ENCODE measurements around the gene RELN. TPM values are rescaled to one million over a fixed set of nuclear protein-coding genes. Genes with fewer than 3 reads are reported as not detected.

The RELN gene
- total RNA-seq, 1 donor from 2014 or later: not detected

- no peak for TF ChIP-seq CTCF (IDR thresholded peaks at IDR 0.05; ENCODE audit: insufficient read depth, low read length, severe bottlenecking)
- Histone ChIP-seq H3K36me3 (ENCODE audit: control insufficient read depth, insufficient read depth, low read length) (no peaks in the 10 kb centered on the region), H3K4me3 (ENCODE audit: low read depth, low read length) (no peak overlapping the region), H3K27me3 (ENCODE audit: control insufficient read depth, insufficient read depth, low read length) (no peaks in the 10 kb centered on the region)
- FAIRE-seq: no peak
- DNase-seq (ENCODE audit: low read depth): no peak
Measured at GRCh38 chr7:103539875-103540274, 449.6 kb downstream of the RELN start.

DNA sequence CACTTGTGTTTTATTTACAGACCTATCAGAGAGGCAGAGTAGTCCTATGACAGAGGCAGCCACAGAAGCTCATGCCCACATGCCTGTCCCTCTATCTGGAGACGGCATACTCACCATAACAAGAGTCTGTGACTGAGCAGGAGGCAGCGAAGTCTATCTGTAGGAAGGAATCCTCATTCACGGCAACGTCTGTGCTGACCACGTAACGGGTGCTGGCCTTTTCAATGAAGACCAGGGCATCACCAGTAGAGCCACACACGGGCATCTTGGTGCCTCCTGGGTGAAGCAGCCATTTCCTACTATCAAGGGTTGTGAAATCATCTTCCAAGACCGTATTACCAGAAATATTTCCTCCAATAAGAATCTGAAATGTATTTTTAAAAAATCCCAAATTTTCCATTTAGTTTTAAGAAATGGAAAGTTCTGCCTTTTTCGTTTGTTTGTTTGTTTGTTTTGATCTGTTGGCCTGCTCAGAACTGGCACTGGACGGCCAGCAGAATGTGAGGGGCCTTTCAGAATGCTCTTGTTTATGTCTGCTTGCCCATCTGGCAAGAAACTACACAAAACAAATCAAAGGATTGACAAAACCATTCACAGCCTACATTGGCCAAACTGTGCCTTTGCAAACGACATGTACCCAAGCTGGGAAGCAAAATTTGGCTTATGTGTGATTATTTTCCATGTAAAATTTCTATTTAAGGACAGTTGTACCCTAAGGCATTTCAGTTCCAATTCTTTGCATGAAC, 450.3 kb downstream of the RELN start:
- FAIRE-seq: no peak
- no peak overlapping the region for H3K4me3 ChIP-seq (ENCODE audit: low read depth, low read length)
- TF ChIP-seq CTCF (IDR thresholded peaks at IDR 0.05; ENCODE audit: insufficient read depth, low read length, severe bottlenecking): no peak

DNA sequence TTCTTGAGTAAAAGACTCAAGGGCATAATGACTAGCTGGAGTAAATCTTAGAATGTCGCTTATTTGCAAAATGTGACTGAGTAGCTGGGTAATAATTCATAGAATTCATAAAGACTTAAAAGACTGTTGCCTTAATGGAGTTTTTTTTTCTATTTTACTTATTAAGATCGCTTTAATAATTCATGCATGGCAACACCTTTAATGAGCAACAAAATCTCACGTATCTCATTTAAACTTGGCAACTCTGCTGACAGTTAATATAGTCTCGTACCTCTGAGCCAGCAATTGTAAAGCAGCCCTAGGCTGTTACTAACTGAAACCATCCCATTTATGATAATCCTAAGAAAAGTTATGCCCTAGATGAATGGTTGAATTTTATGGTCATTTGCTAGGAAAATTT, 455.7 kb downstream of the RELN start:
- Histone ChIP-seq H3K36me3 (ENCODE audit: control insufficient read depth, insufficient read depth, low read length) (no peaks in the 10 kb centered on the region), H3K27me3 (ENCODE audit: control insufficient read depth, insufficient read depth, low read length) (no peaks in the 10 kb centered on the region), H3K4me3 (ENCODE audit: low read depth, low read length) (no peak overlapping the region)
- FAIRE-seq (no peak), DNase-seq (ENCODE audit: low read depth) (no peak)
- no peak for TF ChIP-seq CTCF (IDR thresholded peaks at IDR 0.05; ENCODE audit: insufficient read depth, low read length, severe bottlenecking)

More for the DNA sequence above, 450.3 kb downstream of the RELN start:
- no peak for DNase-seq (ENCODE audit: low read depth)
- no peaks in the 10 kb centered on the region for H3K27me3 ChIP-seq (ENCODE audit: control insufficient read depth, insufficient read depth, low read length)
- no peaks in the 10 kb centered on the region for H3K36me3 ChIP-seq (ENCODE audit: control insufficient read depth, insufficient read depth, low read length)

GRCh38 chr7:103532955-103533354, 456.5 kb downstream of the RELN start:
- Histone ChIP-seq H3K4me3 (ENCODE audit: low read depth, low read length) (no peak overlapping the region), H3K27me3 (ENCODE audit: control insufficient read depth, insufficient read depth, low read length) (no peaks in the 10 kb centered on the region), H3K36me3 (ENCODE audit: control insufficient read depth, insufficient read depth, low read length) (no peaks in the 10 kb centered on the region)
- DNase-seq (ENCODE audit: low read depth) (no peak), FAIRE-seq (no peak)
- TF ChIP-seq CTCF (IDR thresholded peaks at IDR 0.05; ENCODE audit: insufficient read depth, low read length, severe bottlenecking): no peak

- Histone ChIP-seq H3K36me3 (ENCODE audit: control insufficient read depth, insufficient read depth, low read length) (no peaks in the 10 kb centered on the region), H3K4me3 (ENCODE audit: low read depth, low read length) (no peak overlapping the region), H3K27me3 (ENCODE audit: control insufficient read depth, insufficient read depth, low read length) (no peaks in the 10 kb centered on the region)
- DNase-seq (ENCODE audit: low read depth) (no peak), FAIRE-seq (no peak)
- TF ChIP-seq CTCF (IDR thresholded peaks at IDR 0.05; ENCODE audit: insufficient read depth, low read length, severe bottlenecking): no peak
Measured at GRCh38 chr7:103528152-103528551, 461.3 kb downstream of the RELN start.

DNA sequence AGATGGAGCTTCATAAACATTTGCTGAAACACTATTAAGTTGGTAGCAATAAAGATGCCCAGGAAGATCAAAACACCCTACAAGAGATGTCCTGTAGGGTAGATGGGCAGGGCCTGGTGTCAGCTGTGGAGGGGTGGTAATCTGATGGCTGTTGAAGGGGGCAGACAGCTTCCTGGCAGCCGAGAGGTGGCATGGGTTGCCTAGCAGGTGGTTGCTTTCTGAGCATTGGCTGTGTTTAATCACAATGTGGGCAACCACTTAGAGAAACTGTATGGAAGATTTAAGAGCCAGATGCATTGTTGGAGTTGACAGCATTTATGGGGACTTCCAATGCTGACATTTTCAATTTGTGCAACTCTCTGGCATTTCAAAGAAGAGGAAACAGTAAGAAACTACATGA, 463.5 kb downstream of the RELN start:
- TF ChIP-seq CTCF (IDR thresholded peaks at IDR 0.05; ENCODE audit: insufficient read depth, low read length, severe bottlenecking): no peak
- DNase-seq (ENCODE audit: low read depth): no peak
- H3K4me3 ChIP-seq (ENCODE audit: low read depth, low read length): no peak overlapping the region
- H3K27me3 ChIP-seq (ENCODE audit: control insufficient read depth, insufficient read depth, low read length): no peaks in the 10 kb centered on the region
- H3K36me3 ChIP-seq (ENCODE audit: control insufficient read depth, insufficient read depth, low read length): no peaks in the 10 kb centered on the region
- no peak for FAIRE-seq
